Neuronal stem cell (in vitro differentiated cells): ENCODE data around the gene CSAG2. TPM values are rescaled to one million over a fixed set of nuclear protein-coding genes. Genes with fewer than 3 reads are reported as not detected.
"Not testable (repeated sequence)": the region's sequence is repeated elsewhere in the genome, so short reads cannot be mapped to it uniquely, and the experiment has no call there.

ENCODE experiments used
- DNase-seq: peaks from one replicate; pipeline ENCODE4 v3.0.0-alpha.2; 2013; ENCODE audit warnings: low spot score
- H2AFZ ChIP-seq: one replicate; pipeline ENCODE4 v1.6.1; 2013; ENCODE audit warnings: mild to moderate bottlenecking, low read length, inconsistent platforms
- H2AK5ac ChIP-seq: 2 replicates; pipeline ENCODE4 v1.6.1; 2013; ENCODE audit warnings: low read depth, mild to moderate bottlenecking, inconsistent platforms, low read length, moderate library complexity, mixed read lengths
- H2BK120ac ChIP-seq: 2 replicates; pipeline ENCODE4 v1.6.1; 2013; ENCODE audit warnings: low read depth, mild to moderate bottlenecking, inconsistent platforms, low read length, moderate library complexity, mixed read lengths
- H2BK12ac ChIP-seq: one replicate; pipeline ENCODE4 v1.6.1; 2013; ENCODE audit warnings: low read length, inconsistent platforms
- H2BK15ac ChIP-seq: 2 replicates; pipeline ENCODE4 v1.6.1; 2013; ENCODE audit warnings: mild to moderate bottlenecking, low read length, inconsistent platforms, mixed read lengths
- H2BK5ac ChIP-seq: one replicate; pipeline ENCODE4 v1.6.1; 2013; ENCODE audit warnings: inconsistent platforms, mild to moderate bottlenecking, low read length, moderate library complexity
- H3K14ac ChIP-seq: one replicate; pipeline ENCODE4 v1.6.1; 2013; ENCODE audit warnings: low read length, inconsistent platforms
- H3K18ac ChIP-seq: 2 replicates; pipeline ENCODE4 v1.6.1; 2013; ENCODE audit warnings: low read length, inconsistent platforms
- H3K23ac ChIP-seq: 2 replicates; pipeline ENCODE4 v1.6.1; 2013; ENCODE audit warnings: low read depth, mild to moderate bottlenecking, mixed read lengths, low read length, inconsistent platforms; ENCODE audit not compliant: poor library complexity
- H3K27ac ChIP-seq: replicated peaks from 3 replicates; pipeline ENCODE4 v1.5.1; 2013; ENCODE audit warnings: low read length, inconsistent platforms
- H3K27me3 ChIP-seq, 3 experiments: 2 replicates each; pipeline ENCODE4 v1.6.1; 2013; ENCODE audit warnings: low read length in 3 of 3, mild to moderate bottlenecking in 2 of 3, inconsistent platforms in 1 of 3, low read depth in 1 of 3, mixed read lengths in 1 of 3, moderate library complexity in 1 of 3; ENCODE audit not compliant: control insufficient read depth in 3 of 3, insufficient read depth in 3 of 3
- H3K36me3 ChIP-seq, 2 donors: replicated peaks in 1 of 2; 2 replicates each; pipeline ENCODE4 v1.6.1; 2013; ENCODE audit warnings: low read length in 2 of 2; ENCODE audit not compliant: control insufficient read depth in 2 of 2, insufficient read depth in 2 of 2
- H3K4ac ChIP-seq: 2 replicates; pipeline ENCODE4 v1.6.1; 2013; ENCODE audit warnings: inconsistent platforms, mild to moderate bottlenecking, low read length, moderate library complexity
- H3K4me1 ChIP-seq, 2 donors: 1 replicate in 1 of 2; 2 replicates in 1 of 2; pipeline ENCODE4 v1.6.1; 2013; ENCODE audit warnings: low read length in 2 of 2, low read depth in 1 of 2; ENCODE audit not compliant: control insufficient read depth in 2 of 2, insufficient read depth in 1 of 2
- H3K4me2 ChIP-seq: one replicate; pipeline ENCODE4 v1.6.1; 2013; ENCODE audit warnings: mild to moderate bottlenecking, low read length, inconsistent platforms; ENCODE audit not compliant: insufficient read depth, poor library complexity, severe bottlenecking
- H3K4me3 ChIP-seq, 2 donors: 2 replicates each; pipeline ENCODE4 v1.5.1; 2013; ENCODE audit warnings: low read length in 2 of 2, mild to moderate bottlenecking in 2 of 2, inconsistent platforms in 1 of 2, moderate library complexity in 1 of 2
- H3K79me1 ChIP-seq: one replicate; pipeline ENCODE4 v1.6.1; 2013; ENCODE audit warnings: low read depth, mild to moderate bottlenecking, inconsistent platforms, low read length, moderate library complexity
- H3K9ac ChIP-seq: one replicate; pipeline ENCODE4 v1.6.1; 2013; ENCODE audit warnings: mild to moderate bottlenecking, low read depth, low read length, inconsistent platforms; ENCODE audit not compliant: poor library complexity
- H3K9me3 ChIP-seq, 2 donors: replicated peaks in 1 of 2; 2 replicates each; pipeline versions ENCODE3 to v1.6.1; 2013; ENCODE audit warnings: low read length in 2 of 2, mild to moderate bottlenecking in 2 of 2, inconsistent platforms in 1 of 2, low read depth in 1 of 2, mixed read lengths in 1 of 2, moderate library complexity in 1 of 2; ENCODE audit not compliant: control insufficient read depth in 2 of 2, insufficient read depth in 1 of 2
- H4K8ac ChIP-seq: one replicate; pipeline ENCODE4 v1.6.1; 2013; ENCODE audit warnings: low read depth, mild to moderate bottlenecking, inconsistent platforms, low read length, moderate library complexity
- H4K91ac ChIP-seq: one replicate; pipeline ENCODE4 v1.6.1; 2013; ENCODE audit warnings: low read length, low read depth, mild to moderate bottlenecking, inconsistent platforms; ENCODE audit not compliant: poor library complexity
- WGBS, 2 donors: extraction: QIAGEN DNeasy Blood & Tissue Kit; methylation state at CpG; one replicate each; pipeline ENCODE4 v1.1.7; 2013; ENCODE audit warnings: missing lambda C conversion rate in 2 of 2, mixed read lengths in 1 of 2; ENCODE audit not compliant: insufficient read length in 2 of 2, insufficient replicate concordance in 1 of 2; ENCODE audit errors: extremely low coverage in 2 of 2; 5-methylcytosine and 5-hydroxymethylcytosine counted together
- polyA plus RNA-seq, 2 experiments: library from polyadenylated mRNA; stranded (reverse); fragments of 200-250 nt; gene quantifications; one replicate each; pipeline ENCODE4 v1.2.3, GENCODE V29; 2013

The CSAG2 gene
- 0.07 TPM for polyA plus RNA-seq (2013, experiment 1 of 2)
- polyA plus RNA-seq (2013, experiment 2 of 2), result not detected

- H3K9me3 ChIP-seq, DNase-seq, H3K4me3 ChIP-seq, H3K14ac ChIP-seq, H3K27ac ChIP-seq, H4K8ac ChIP-seq, H2AK5ac ChIP-seq, H3K36me3 ChIP-seq, H2AFZ ChIP-seq, H3K4ac ChIP-seq, H2BK15ac ChIP-seq, H2BK12ac ChIP-seq, H2BK120ac ChIP-seq, H3K18ac ChIP-seq, H3K23ac ChIP-seq, H3K9ac ChIP-seq, H2BK5ac ChIP-seq, H4K91ac ChIP-seq, H3K4me1 ChIP-seq, H3K79me1 ChIP-seq, H3K27me3 ChIP-seq, H3K4me2 ChIP-seq: not testable (repeated sequence)
- no CpG with 5 or more reads among the region's 2 CpGs for WGBS, 2 donors
These were observed at the start of gene CSAG2 for GRCh38 chrX:152709173-152709572. Gene CSAG2, minus strand, starts transcription at chrX:152709273. Its CDS starts 161 bp downstream, at chrX:152709112.

GRCh38 chrX:152754871-152755270 lies 45.8 kb upstream of the CSAG2 start:
- H3K4me3 ChIP-seq, H2BK120ac ChIP-seq, H2AK5ac ChIP-seq, DNase-seq, H2BK15ac ChIP-seq, H4K8ac ChIP-seq, H3K23ac ChIP-seq, H3K14ac ChIP-seq, H3K27me3 ChIP-seq, H2AFZ ChIP-seq, H3K79me1 ChIP-seq, H3K4me1 ChIP-seq, H2BK12ac ChIP-seq, H3K27ac ChIP-seq, H3K36me3 ChIP-seq, H3K18ac ChIP-seq, H3K9ac ChIP-seq, H3K9me3 ChIP-seq, H4K91ac ChIP-seq, H3K4me2 ChIP-seq, H3K4ac ChIP-seq, H2BK5ac ChIP-seq: not testable (repeated sequence)
- whole genome bisulfite sequencing, 2 donors, result no CpG with 5 or more reads among the region's 5 CpGs

GRCh38 chrX:152753686-152754650 lies 44.9 kb upstream of the CSAG2 start, which contains the start of gene MAGEA2:
Gene MAGEA2, minus strand, starts transcription at chrX:152753842. Its CDS starts 2,479 bp downstream, at chrX:152751363.
- H2AK5ac ChIP-seq, H3K36me3 ChIP-seq, H3K4me1 ChIP-seq, H2BK5ac ChIP-seq, H2AFZ ChIP-seq, H3K18ac ChIP-seq, H3K79me1 ChIP-seq, H4K8ac ChIP-seq, H3K27ac ChIP-seq, H4K91ac ChIP-seq, H2BK12ac ChIP-seq, H3K4me2 ChIP-seq, DNase-seq, H3K9ac ChIP-seq, H3K14ac ChIP-seq, H3K9me3 ChIP-seq, H2BK120ac ChIP-seq, H3K4me3 ChIP-seq, H3K27me3 ChIP-seq, H3K23ac ChIP-seq, H3K4ac ChIP-seq, H2BK15ac ChIP-seq: not testable (repeated sequence)
- no CpG with 5 or more reads among the region's 35 CpGs for WGBS, 2 donors

- Histone ChIP-seq H3K36me3 (no peaks in the 10 kb centered on the region), H4K91ac (no peak overlapping the region), H3K9ac (no peak overlapping the region), H3K4me3 (no peak overlapping the region), H3K23ac (no peak overlapping the region), H3K79me1 (no peaks in the 10 kb centered on the region), H3K4ac (no peak overlapping the region), H2AK5ac (no peak overlapping the region), H2BK12ac (no peak overlapping the region), H4K8ac (no peak overlapping the region), H3K4me2 (no peak overlapping the region), H3K27ac (no peak overlapping the region), H3K18ac (no peak overlapping the region), H3K14ac (no peak overlapping the region), H2BK120ac (no peak overlapping the region), H2BK5ac (no peak overlapping the region), H2AFZ (no peak overlapping the region), H3K9me3 (no peaks in the 10 kb centered on the region), H3K27me3 (no peaks in the 10 kb centered on the region), H3K4me1 (no peaks in the 10 kb centered on the region), H2BK15ac (no peak overlapping the region)
- no CpG with 5 or more reads among the region's 5 CpGs for WGBS, 2 donors
- no peak for DNase-seq
These were observed 29.5 kb upstream of the CSAG2 start for GRCh38 chrX:152738560-152738959.
